Brain pericyte (primary cell): ENCODE results near the gene KIF18B.

Experiments used
- DNase-seq: peaks from one replicate; pipeline ENCODE4 v3.0.0-alpha.2; 2012; ENCODE audit warnings: low read depth, low spot score

Gene KIF18B

DNA sequence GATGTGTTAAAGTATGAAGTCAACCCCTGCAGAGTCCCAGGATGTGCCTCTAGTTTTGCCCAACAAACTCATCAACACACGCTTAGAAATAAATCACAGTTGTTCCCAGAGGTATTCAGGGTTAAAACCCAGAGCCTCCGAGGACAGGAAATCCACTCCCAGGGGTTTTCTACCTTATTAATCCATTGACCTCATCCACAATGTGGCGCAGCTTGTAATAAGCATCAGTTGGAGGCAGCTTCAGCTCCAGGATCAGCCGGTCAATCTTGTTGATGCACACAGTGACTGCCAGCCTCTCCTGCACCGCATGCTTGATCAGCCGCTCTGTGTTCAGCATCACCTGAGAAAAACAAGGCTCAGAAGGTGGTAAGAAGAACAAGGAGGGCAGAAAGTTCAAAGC lies 71.8 kb downstream of the KIF18B start:
- DNase-seq, result no peak
